Activated CD8-positive, alpha-beta T cell treated with anti-CD3 and anti-CD28 coated beads for 36 hours (primary cell): ENCODE measurements around the gene ARFIP2. TPM values are rescaled to one million over a fixed set of nuclear protein-coding genes. Genes with fewer than 3 reads are reported as not detected.

Source experiments
- ATAC-seq: fragments of 200-7000 bp; cut with Tn5 transposase; one replicate; pipeline ENCODE4 v1.10.0; 2021; ENCODE audit warnings: mild to moderate bottlenecking, moderate library complexity
- CTCF ChIA-PET: fragments of 350-600 bp; sonication (Branson Sonifier 250); formaldehyde crosslinking; loops from one replicate; lab custom pipeline; 2021; ENCODE audit warnings: antibody characterized with exemption; lab: Charles Lee
- POLR2A ChIA-PET: fragments of 350-600 bp; sonication (Branson Sonifier 250); formaldehyde crosslinking; loops from one replicate; lab custom pipeline; 2021; ENCODE audit warnings: antibody characterized with exemption; lab: Charles Lee
- DNase-seq: peaks from one replicate; pipeline ENCODE4 v3.0.0-alpha.2; 2020
- H3K27ac Mint-ChIP-seq: one replicate; pipeline ENCODE4 v1.8.0; 2021; ENCODE audit warnings: mild to moderate bottlenecking, mixed read lengths
- H3K27me3 Mint-ChIP-seq: one replicate; pipeline ENCODE4 v1.8.0; 2021; ENCODE audit warnings: mixed read lengths
- H3K36me3 Mint-ChIP-seq: one replicate; pipeline ENCODE4 v1.8.0; 2021; ENCODE audit warnings: low read depth, mixed read lengths
- H3K4me1 Mint-ChIP-seq: one replicate; pipeline ENCODE4 v1.8.0; 2021; ENCODE audit warnings: low read depth, mixed read lengths
- H3K4me3 Mint-ChIP-seq: one replicate; pipeline ENCODE4 v1.8.0; 2021; ENCODE audit warnings: mild to moderate bottlenecking, moderate library complexity, mixed read lengths
- H3K9me3 Mint-ChIP-seq: one replicate; pipeline ENCODE4 v1.8.0; 2021; ENCODE audit warnings: mixed read lengths
- intact Hi-C: fragments of 100-400 bp; cut with micrococcal nuclease; formaldehyde crosslinking; loops from one replicate; pipeline ENCODE4 v1.10.0; 2022
- total RNA-seq, 2 experiments: library from RNA; stranded (reverse); gene quantifications; one replicate each; pipeline ENCODE4 v1.2.3, GENCODE V29; 2021
- TF ChIP-seq, protein P1 (sequence below): fragments of 200-600 bp; IDR thresholded peaks from one replicate; pipeline ENCODE4 v1.8.0; 2022; ENCODE audit warnings: antibody characterized with exemption, mild to moderate bottlenecking

The ARFIP2 gene
- total RNA-seq, 2 experiments from 2014 or later = 36.9 to 38.3 TPM

DNA sequence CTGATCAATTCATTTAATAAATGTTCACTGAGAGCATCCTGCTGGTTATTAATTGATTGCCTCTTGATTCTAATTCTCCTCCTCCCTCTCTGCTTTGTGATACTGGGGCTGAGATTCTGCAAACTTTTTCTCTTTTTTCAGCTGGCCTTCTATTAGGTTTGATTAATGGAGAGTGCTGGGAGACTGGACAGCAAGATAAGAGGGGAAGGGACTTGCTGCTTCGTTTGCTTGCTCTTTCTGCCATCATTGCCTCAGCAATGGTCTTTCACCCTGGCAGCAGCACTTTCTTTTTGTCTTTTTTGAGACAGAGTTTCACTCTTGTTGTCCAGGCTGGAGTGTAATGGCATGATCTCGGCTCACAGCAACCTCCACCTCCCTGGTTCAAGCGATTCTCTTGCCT is 23.0 kb upstream of the ARFIP2 start:
- Mint-ChIP-seq H3K9me3 (no peaks in the 10 kb centered on the region), H3K27ac (peak overlapping the region; percentile 35), H3K27me3 (no peaks in the 10 kb centered on the region), H3K36me3 (peaks cover 19% of the 10 kb centered on the region), H3K4me1 (peaks cover 4% of the 10 kb centered on the region), H3K4me3 (no peak overlapping the region)
- ChIA-PET CTCF (interaction anchor here (1.1 to 5.9 kb wide), 13 partner anchors 9 to 252 kb away, joined by 3 to 77 read pairs (median 5); partner anchors contain the start of gene DNHD1), POLR2A (interaction anchor here (3.5 kb wide), 1 partner anchor 22 kb away, joined by 13 read pairs; the partner anchor contains the start of genes ARFIP2 and TIMM10B)
- ATAC-seq (no peak), DNase-seq (no peak)
- intact Hi-C loops = no loop called here
- TF ChIP-seq, protein P1, sequence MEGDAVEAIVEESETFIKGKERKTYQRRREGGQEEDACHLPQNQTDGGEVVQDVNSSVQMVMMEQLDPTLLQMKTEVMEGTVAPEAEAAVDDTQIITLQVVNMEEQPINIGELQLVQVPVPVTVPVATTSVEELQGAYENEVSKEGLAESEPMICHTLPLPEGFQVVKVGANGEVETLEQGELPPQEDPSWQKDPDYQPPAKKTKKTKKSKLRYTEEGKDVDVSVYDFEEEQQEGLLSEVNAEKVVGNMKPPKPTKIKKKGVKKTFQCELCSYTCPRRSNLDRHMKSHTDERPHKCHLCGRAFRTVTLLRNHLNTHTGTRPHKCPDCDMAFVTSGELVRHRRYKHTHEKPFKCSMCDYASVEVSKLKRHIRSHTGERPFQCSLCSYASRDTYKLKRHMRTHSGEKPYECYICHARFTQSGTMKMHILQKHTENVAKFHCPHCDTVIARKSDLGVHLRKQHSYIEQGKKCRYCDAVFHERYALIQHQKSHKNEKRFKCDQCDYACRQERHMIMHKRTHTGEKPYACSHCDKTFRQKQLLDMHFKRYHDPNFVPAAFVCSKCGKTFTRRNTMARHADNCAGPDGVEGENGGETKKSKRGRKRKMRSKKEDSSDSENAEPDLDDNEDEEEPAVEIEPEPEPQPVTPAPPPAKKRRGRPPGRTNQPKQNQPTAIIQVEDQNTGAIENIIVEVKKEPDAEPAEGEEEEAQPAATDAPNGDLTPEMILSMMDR = no peak

DNA sequence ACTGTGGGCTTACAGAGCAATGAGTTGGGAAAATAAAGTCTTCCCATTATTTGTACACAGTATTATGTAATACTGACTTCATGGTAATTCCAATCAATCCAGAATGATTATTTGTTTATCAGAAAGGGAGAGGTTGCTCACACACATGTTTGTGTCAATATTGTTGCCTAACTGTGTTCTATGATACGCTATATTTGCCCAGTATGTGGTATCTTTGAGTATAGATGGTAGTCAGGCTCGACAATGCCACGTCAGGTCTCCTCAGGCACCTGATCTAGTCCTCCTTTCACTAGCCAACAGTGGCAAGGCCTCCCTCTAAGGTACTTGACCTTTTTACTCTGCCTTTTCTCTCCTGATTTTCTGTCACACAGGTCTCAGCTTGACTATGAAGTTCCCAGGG is 21.3 kb upstream of the ARFIP2 start:
- no peak overlapping the region for H3K4me3 Mint-ChIP-seq
- H3K27ac Mint-ChIP-seq = no peak overlapping the region
- ChIA-PET POLR2A (interaction anchor here (1.1 kb wide), 1 partner anchor 128 kb away, joined by 4 read pairs; no protein-coding TSS in a partner anchor), CTCF (interaction anchor here (1.8 to 1.9 kb wide), 2 partner anchors 11 to 123 kb away, joined by 5 to 14 read pairs; no protein-coding TSS in a partner anchor)
- no peak for ATAC-seq
- intact Hi-C loops = no loop called here
- H3K9me3 Mint-ChIP-seq = no peaks in the 10 kb centered on the region
- H3K4me1 Mint-ChIP-seq = peaks cover 4% of the 10 kb centered on the region
- H3K36me3 Mint-ChIP-seq = peaks cover 19% of the 10 kb centered on the region
- DNase-seq = no peak
- H3K27me3 Mint-ChIP-seq = no peaks in the 10 kb centered on the region
- TF ChIP-seq, protein P1 = no peak

DNA sequence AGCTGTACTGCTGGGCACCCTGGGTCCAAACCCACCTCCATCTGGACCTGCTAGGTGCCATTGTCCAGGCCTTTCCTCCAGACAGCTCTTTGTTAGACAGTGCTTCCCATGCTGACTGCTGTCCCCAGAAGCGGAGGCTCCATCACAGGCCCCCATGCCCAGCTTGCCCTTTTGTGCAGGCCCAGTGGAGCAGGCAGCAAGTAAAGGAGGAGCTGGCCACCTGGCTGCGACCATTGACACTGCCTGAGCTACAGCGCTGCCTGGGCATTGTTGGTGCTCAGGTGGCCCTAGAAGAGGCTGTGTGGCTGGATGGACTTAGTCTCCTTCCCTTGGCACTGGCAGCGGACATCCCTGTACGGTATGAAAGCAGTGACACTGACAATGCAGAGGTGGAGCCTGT is 17.4 kb upstream of the ARFIP2 start:
- Mint-ChIP-seq H3K27ac (no peak overlapping the region), H3K36me3 (peaks cover 34% of the 10 kb centered on the region), H3K4me1 (peaks cover 2% of the 10 kb centered on the region), H3K27me3 (no peaks in the 10 kb centered on the region), H3K4me3 (no peak overlapping the region), H3K9me3 (no peaks in the 10 kb centered on the region)
- DNase-seq (no peak), ATAC-seq (no peak)
- intact Hi-C loops = no loop called here
- POLR2A ChIA-PET = interaction anchor here (4.5 kb wide), 1 partner anchor 16 kb away, joined by 25 read pairs; the partner anchor contains the start of genes ARFIP2 and TIMM10B
- CTCF ChIA-PET = interaction anchor here (1.3 to 2.3 kb wide), 3 partner anchors 11 to 135 kb away, joined by 4 to 10 read pairs (median 5); no protein-coding TSS in a partner anchor
- TF ChIP-seq, protein P1 = no peak

DNA sequence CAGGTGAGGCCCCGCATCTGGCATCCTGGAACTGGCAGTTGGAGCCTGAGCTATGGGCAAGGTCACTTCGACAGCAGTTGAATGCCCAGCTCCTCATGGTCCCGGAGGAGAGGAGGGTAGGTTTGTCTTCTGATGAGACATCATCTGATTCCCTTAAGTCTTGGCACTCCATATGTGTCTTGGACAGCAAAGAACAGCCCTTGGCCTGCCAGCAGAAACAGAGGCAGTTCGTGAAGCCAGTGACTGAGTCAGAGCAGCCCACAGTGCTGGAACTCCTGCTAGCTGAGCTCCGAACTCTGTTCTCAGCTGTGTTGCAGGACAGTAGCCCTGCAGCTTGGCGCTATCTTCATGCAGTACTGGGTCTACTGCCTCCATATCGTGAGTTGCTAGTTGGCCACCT is 17.0 kb upstream of the ARFIP2 start:
- POLR2A ChIA-PET = interaction anchor here (4.5 kb wide), 1 partner anchor 15 kb away, joined by 25 read pairs; the partner anchor contains the start of genes ARFIP2 and TIMM10B
- ATAC-seq (no peak), DNase-seq (no peak)
- no peaks in the 10 kb centered on the region for H3K9me3 Mint-ChIP-seq
- intact Hi-C loops = no loop called here
- no peak overlapping the region for H3K4me3 Mint-ChIP-seq
- TF ChIP-seq, protein P1 = no peak
- H3K27me3 Mint-ChIP-seq = no peaks in the 10 kb centered on the region
- H3K36me3 Mint-ChIP-seq = peaks cover 30% of the 10 kb centered on the region
- H3K27ac Mint-ChIP-seq = no peak overlapping the region
- H3K4me1 Mint-ChIP-seq = peaks cover 2% of the 10 kb centered on the region
- CTCF ChIA-PET = interaction anchor here (1.4 to 2.3 kb wide), 3 partner anchors 11 to 119 kb away, joined by 4 to 10 read pairs (median 7); no protein-coding TSS in a partner anchor
